ENCODE results near the gene COX20.

The COX20 gene

GRCh38 chr1:244836135-244836521, 670 bp downstream of the COX20 start:
- TF ChIP-seq YY1 (IDR thresholded peaks at IDR 0.05; ENCODE audit: low read depth): no peak
- TF ChIP-seq RAD21 (IDR thresholded peaks at IDR 0.05; ENCODE audit: low read depth): no peak

- no peak for TF ChIP-seq FOXM1 (IDR thresholded peaks at IDR 0.05; ENCODE audit: borderline replicate concordance, low read depth)
- TF ChIP-seq TCF12 (IDR thresholded peaks at IDR 0.05; ENCODE audit: low read depth): no peak
- TF ChIP-seq CEBPB (IDR thresholded peaks at IDR 0.05): no peak
- TF ChIP-seq RAD21 (IDR thresholded peaks at IDR 0.05; ENCODE audit: low read depth): no peak
- TF ChIP-seq EP300 (IDR thresholded peaks at IDR 0.05; ENCODE audit: borderline replicate concordance): no peak
- no peak for TF ChIP-seq TEAD4 (IDR thresholded peaks at IDR 0.05)
- TF ChIP-seq TAF1 (IDR thresholded peaks at IDR 0.05; ENCODE audit: low read depth): no peak
- TF ChIP-seq, protein P1, sequence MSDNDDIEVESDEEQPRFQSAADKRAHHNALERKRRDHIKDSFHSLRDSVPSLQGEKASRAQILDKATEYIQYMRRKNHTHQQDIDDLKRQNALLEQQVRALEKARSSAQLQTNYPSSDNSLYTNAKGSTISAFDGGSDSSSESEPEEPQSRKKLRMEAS (IDR thresholded peaks at IDR 0.05): no peak
- TF ChIP-seq USF1 (IDR thresholded peaks at IDR 0.05): no peak
- TF ChIP-seq ZBTB7A (IDR thresholded peaks at IDR 0.05; ENCODE audit: low read depth): no peak
- no peak for TF ChIP-seq YY1 (IDR thresholded peaks at IDR 0.05; ENCODE audit: low read depth)
- TF ChIP-seq, protein P2, sequence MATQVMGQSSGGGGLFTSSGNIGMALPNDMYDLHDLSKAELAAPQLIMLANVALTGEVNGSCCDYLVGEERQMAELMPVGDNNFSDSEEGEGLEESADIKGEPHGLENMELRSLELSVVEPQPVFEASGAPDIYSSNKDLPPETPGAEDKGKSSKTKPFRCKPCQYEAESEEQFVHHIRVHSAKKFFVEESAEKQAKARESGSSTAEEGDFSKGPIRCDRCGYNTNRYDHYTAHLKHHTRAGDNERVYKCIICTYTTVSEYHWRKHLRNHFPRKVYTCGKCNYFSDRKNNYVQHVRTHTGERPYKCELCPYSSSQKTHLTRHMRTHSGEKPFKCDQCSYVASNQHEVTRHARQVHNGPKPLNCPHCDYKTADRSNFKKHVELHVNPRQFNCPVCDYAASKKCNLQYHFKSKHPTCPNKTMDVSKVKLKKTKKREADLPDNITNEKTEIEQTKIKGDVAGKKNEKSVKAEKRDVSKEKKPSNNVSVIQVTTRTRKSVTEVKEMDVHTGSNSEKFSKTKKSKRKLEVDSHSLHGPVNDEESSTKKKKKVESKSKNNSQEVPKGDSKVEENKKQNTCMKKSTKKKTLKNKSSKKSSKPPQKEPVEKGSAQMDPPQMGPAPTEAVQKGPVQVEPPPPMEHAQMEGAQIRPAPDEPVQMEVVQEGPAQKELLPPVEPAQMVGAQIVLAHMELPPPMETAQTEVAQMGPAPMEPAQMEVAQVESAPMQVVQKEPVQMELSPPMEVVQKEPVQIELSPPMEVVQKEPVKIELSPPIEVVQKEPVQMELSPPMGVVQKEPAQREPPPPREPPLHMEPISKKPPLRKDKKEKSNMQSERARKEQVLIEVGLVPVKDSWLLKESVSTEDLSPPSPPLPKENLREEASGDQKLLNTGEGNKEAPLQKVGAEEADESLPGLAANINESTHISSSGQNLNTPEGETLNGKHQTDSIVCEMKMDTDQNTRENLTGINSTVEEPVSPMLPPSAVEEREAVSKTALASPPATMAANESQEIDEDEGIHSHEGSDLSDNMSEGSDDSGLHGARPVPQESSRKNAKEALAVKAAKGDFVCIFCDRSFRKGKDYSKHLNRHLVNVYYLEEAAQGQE (IDR thresholded peaks at IDR 0.05; ENCODE audit: low read depth): no peak
- no peak for TF ChIP-seq EGR1 (IDR thresholded peaks at IDR 0.05)
- TF ChIP-seq CREB1 (IDR thresholded peaks at IDR 0.05; ENCODE audit: low read depth): no peak
- no peak for TF ChIP-seq NFIC (IDR thresholded peaks at IDR 0.05)
Measured at GRCh38 chr1:244836584-244836983, 1.1 kb downstream of the COX20 start.

GRCh38 chr1:244837597-244838258, 2.3 kb downstream of the COX20 start:
- no peak for TF ChIP-seq YY1 (IDR thresholded peaks at IDR 0.05; ENCODE audit: low read depth)
- TF ChIP-seq CREB1 (IDR thresholded peaks at IDR 0.05; ENCODE audit: low read depth): no peak
- TF ChIP-seq FOXM1 (IDR thresholded peaks at IDR 0.05; ENCODE audit: borderline replicate concordance, low read depth): no peak
- TF ChIP-seq, protein P1 (IDR thresholded peaks at IDR 0.05): no peak
- no peak for TF ChIP-seq ZBTB7A (IDR thresholded peaks at IDR 0.05; ENCODE audit: low read depth)
- TF ChIP-seq TEAD4 (IDR thresholded peaks at IDR 0.05): no peak
- TF ChIP-seq EGR1 (IDR thresholded peaks at IDR 0.05): no peak

GRCh38 chr1:244839656-244840055, 4.2 kb downstream of the COX20 start:
- no peak for TF ChIP-seq EGR1 (IDR thresholded peaks at IDR 0.05)
- no peak for TF ChIP-seq CEBPB (IDR thresholded peaks at IDR 0.05)
- TF ChIP-seq YY1 (IDR thresholded peaks at IDR 0.05; ENCODE audit: low read depth): no peak
- TF ChIP-seq RAD21 (IDR thresholded peaks at IDR 0.05; ENCODE audit: low read depth): no peak
- TF ChIP-seq TEAD4 (IDR thresholded peaks at IDR 0.05): no peak
- no peak for TF ChIP-seq USF1 (IDR thresholded peaks at IDR 0.05)
- TF ChIP-seq, protein P2 (IDR thresholded peaks at IDR 0.05; ENCODE audit: low read depth): no peak
- TF ChIP-seq, protein P1 (IDR thresholded peaks at IDR 0.05): no peak
- TF ChIP-seq TCF12 (IDR thresholded peaks at IDR 0.05; ENCODE audit: low read depth): no peak
- no peak for TF ChIP-seq ZBTB7A (IDR thresholded peaks at IDR 0.05; ENCODE audit: low read depth)
- no peak for TF ChIP-seq NFIC (IDR thresholded peaks at IDR 0.05)
- no peak for TF ChIP-seq EP300 (IDR thresholded peaks at IDR 0.05; ENCODE audit: borderline replicate concordance)
- no peak for TF ChIP-seq FOXM1 (IDR thresholded peaks at IDR 0.05; ENCODE audit: borderline replicate concordance, low read depth)
- no peak for TF ChIP-seq TAF1 (IDR thresholded peaks at IDR 0.05; ENCODE audit: low read depth)
- no peak for TF ChIP-seq CREB1 (IDR thresholded peaks at IDR 0.05; ENCODE audit: low read depth)

DNA sequence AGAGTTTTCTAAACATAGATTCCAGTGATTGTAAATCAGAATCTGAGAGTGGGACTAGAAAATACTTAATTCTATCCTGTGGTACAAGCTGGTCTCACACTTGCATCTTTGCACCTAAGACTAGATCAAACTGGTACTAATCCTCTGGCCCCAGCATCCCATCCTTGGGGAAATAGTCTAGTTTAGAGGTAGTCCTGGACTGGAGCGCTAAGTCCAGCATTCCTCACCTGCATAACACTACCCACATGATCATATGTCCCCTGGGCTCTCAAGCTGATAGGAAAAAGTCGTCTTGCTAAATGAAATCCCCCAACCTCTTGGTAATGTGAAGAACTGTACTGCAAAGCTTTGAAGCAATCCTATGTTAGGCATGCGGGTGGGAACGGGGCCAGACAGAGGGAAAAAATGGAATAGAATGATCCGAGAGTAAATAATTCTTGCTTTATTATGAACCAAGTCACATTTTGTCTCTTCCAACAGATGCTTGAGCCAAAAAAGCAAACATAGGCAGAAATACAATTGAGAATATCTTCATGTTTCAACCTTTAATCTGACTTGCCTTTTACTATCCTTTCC, 4.8 kb downstream of the COX20 start:
- TF ChIP-seq NFIC (IDR thresholded peaks at IDR 0.05): no peak
- no peak for TF ChIP-seq TAF1 (IDR thresholded peaks at IDR 0.05; ENCODE audit: low read depth)
- no peak for TF ChIP-seq RAD21 (IDR thresholded peaks at IDR 0.05; ENCODE audit: low read depth)
- no peak for TF ChIP-seq EP300 (IDR thresholded peaks at IDR 0.05; ENCODE audit: borderline replicate concordance)
- TF ChIP-seq CEBPB (IDR thresholded peaks at IDR 0.05): no peak
- TF ChIP-seq USF1 (IDR thresholded peaks at IDR 0.05): no peak
- TF ChIP-seq TEAD4 (IDR thresholded peaks at IDR 0.05): no peak
- TF ChIP-seq TCF12 (IDR thresholded peaks at IDR 0.05; ENCODE audit: low read depth): no peak
- no peak for TF ChIP-seq ZBTB7A (IDR thresholded peaks at IDR 0.05; ENCODE audit: low read depth)
- TF ChIP-seq YY1 (IDR thresholded peaks at IDR 0.05; ENCODE audit: low read depth): no peak
- TF ChIP-seq CREB1 (IDR thresholded peaks at IDR 0.05; ENCODE audit: low read depth): no peak
- TF ChIP-seq FOXM1 (IDR thresholded peaks at IDR 0.05; ENCODE audit: borderline replicate concordance, low read depth): no peak
- TF ChIP-seq, protein P2 (IDR thresholded peaks at IDR 0.05; ENCODE audit: low read depth): no peak
- TF ChIP-seq EGR1 (IDR thresholded peaks at IDR 0.05): no peak
- TF ChIP-seq, protein P1 (IDR thresholded peaks at IDR 0.05): no peak
